Gastroesophageal sphincter (tissue), 4 donors: ENCODE data around the gene CSH2. TPM values are rescaled to one million over a fixed set of nuclear protein-coding genes. Genes with fewer than 3 reads are reported as not detected.
"Not testable (repeated sequence)": the region's sequence is repeated elsewhere in the genome, so short reads cannot be mapped to it uniquely, and the experiment has no call there.

ENCODE experiments used
- ATAC-seq: fragments of 150-250 bp; one replicate; pipeline ENCODE4 v1.9.1; 2016; ENCODE audit warnings: mild to moderate bottlenecking, moderate library complexity
- H3K27ac ChIP-seq, 4 donors: fragments of 200-600 bp; sonication (generic) in 3 of 4; 1 replicate in 3 of 4; 2 replicates in 1 of 4; pipeline ENCODE4 v1.5.1; 2016 to 2019
- H3K27me3 ChIP-seq: fragments of 200-600 bp; sonication (generic); one replicate; pipeline ENCODE4 v1.5.1; 2019
- H3K36me3 ChIP-seq, 2 donors: fragments of 200-600 bp; sonication (generic); one replicate each; pipeline ENCODE4 v1.5.1; 2019; ENCODE audit warnings: control low read depth in 1 of 2
- H3K4me1 ChIP-seq, 3 donors: fragments of 200-600 bp; sonication (generic); 1 replicate in 2 of 3; 2 replicates in 1 of 3; pipeline ENCODE4 v1.5.1; 2016 to 2019; ENCODE audit warnings: control low read depth in 2 of 3
- H3K4me3 ChIP-seq, 2 donors: fragments of 200-600 bp; sonication (generic); one replicate each; pipeline ENCODE4 v1.5.1; 2019; ENCODE audit warnings: mild to moderate bottlenecking in 1 of 2, moderate library complexity in 1 of 2
- H3K9me3 ChIP-seq, 3 donors: fragments of 200-600 bp; sonication (generic); one replicate each; pipeline ENCODE4 v1.5.1; 2017 to 2019; ENCODE audit warnings: control low read depth in 2 of 3
- EP300 ChIP-seq: sonication (generic); formaldehyde crosslinking; IDR thresholded peaks from one replicate; pipeline ENCODE4 v1.6.1; 2017; ENCODE audit warnings: antibody characterized with exemption, mild to moderate bottlenecking
- POLR2A ChIP-seq, 2 donors: fragments of 450-650 bp; IDR thresholded peaks; one replicate each; pipeline ENCODE4 v1.6.1; 2017; ENCODE audit warnings: antibody characterized with exemption in 2 of 2, mild to moderate bottlenecking in 2 of 2, moderate library complexity in 1 of 2
- POLR2AphosphoS5 ChIP-seq: sonication (generic); formaldehyde crosslinking; IDR thresholded peaks from one replicate; pipeline ENCODE4 v1.6.1; 2017; ENCODE audit warnings: antibody characterized with exemption
- WGBS, 2 donors: methylation state at CpG; one replicate each; pipeline ENCODE4 v1.1.5; 2018; ENCODE audit warnings: low coverage in 1 of 2; 5-methylcytosine and 5-hydroxymethylcytosine counted together
- total RNA-seq, 4 donors: library from RNA; depleted of rRNA; stranded (reverse); fragments of >200 nt; gene quantifications; one replicate each; pipeline ENCODE4 v1.1.0, GENCODE V29; 2016
- TF ChIP-seq, protein P1 (sequence below), 4 experiments: fragments of 200-600 bp in 2 of 4; fragments of 450-650 bp in 2 of 4; sonication (generic) in 1 of 4; IDR thresholded peaks; one replicate each; pipeline ENCODE4 v1.5.1; 2017 to 2019; ENCODE audit warnings: antibody characterized with exemption in 4 of 4, mild to moderate bottlenecking in 2 of 4, moderate library complexity in 2 of 4

The CSH2 gene
- total RNA-seq, 4 donors from 2014 or later, result 0.23 TPM; not detected in 3

DNA sequence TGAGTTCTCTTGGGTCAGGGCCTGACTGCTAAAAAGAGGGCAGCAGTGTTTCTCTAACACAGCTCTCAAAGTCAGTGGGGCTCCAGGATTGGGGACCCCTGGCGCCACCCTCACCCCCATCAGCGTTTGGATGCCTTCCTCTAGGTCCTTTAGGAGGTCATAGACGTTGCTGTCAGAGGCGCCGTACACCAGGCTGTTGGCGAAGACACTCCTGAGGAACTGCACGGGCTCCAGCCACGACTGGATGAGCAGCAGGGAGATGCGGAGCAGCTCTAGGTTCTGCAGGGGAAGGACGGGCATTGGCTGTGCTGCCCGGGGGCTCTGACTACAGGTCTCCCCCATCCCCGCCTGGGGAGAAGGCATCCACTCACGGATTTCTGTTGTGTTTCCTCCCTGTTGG lies 44.2 kb upstream of the CSH2 start:
- H3K4me3 ChIP-seq, result no peak overlapping the region
- H3K36me3 ChIP-seq, result no peaks in the 10 kb centered on the region
- no peak for TF ChIP-seq POLR2A (IDR thresholded peaks at IDR 0.05)
- no peak for TF ChIP-seq EP300
- TF ChIP-seq, protein P1, sequence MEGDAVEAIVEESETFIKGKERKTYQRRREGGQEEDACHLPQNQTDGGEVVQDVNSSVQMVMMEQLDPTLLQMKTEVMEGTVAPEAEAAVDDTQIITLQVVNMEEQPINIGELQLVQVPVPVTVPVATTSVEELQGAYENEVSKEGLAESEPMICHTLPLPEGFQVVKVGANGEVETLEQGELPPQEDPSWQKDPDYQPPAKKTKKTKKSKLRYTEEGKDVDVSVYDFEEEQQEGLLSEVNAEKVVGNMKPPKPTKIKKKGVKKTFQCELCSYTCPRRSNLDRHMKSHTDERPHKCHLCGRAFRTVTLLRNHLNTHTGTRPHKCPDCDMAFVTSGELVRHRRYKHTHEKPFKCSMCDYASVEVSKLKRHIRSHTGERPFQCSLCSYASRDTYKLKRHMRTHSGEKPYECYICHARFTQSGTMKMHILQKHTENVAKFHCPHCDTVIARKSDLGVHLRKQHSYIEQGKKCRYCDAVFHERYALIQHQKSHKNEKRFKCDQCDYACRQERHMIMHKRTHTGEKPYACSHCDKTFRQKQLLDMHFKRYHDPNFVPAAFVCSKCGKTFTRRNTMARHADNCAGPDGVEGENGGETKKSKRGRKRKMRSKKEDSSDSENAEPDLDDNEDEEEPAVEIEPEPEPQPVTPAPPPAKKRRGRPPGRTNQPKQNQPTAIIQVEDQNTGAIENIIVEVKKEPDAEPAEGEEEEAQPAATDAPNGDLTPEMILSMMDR (IDR thresholded peaks at IDR 0.05), result no peak
- TF ChIP-seq POLR2AphosphoS5, result no peak
- H3K27ac ChIP-seq, result no peak overlapping the region
- WGBS, 2 donors, result 81 to 90% methylated on average over 2 to 3 of the region's 13 CpGs
- H3K27me3 ChIP-seq, result peaks cover 20% of the 10 kb centered on the region
- H3K9me3 ChIP-seq, result no peaks in the 10 kb centered on the region
- H3K4me1 ChIP-seq, result peaks cover 0 to 7% (median 0%) of the 10 kb centered on the region in 3 donors
- no peak for ATAC-seq

DNA sequence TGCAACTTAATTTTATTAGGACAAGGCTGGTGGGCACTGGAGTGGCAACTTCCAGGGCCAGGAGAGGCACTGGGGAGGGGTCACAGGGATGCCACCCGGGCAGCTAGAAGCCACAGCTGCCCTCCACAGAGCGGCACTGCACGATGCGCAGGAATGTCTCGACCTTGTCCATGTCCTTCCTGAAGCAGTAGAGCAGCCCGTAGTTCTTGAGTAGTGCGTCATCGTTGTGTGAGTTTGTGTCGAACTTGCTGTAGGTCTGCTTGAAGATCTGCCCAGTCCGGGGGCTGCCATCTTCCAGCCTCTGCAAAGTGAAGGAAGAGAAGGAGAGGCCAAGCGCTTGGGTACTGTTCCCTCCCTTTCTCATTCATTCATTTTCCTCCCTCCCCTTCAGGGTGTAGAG lies 43.7 kb upstream of the CSH2 start:
- H3K27me3 ChIP-seq, result peaks cover 20% of the 10 kb centered on the region
- ATAC-seq, H3K9me3 ChIP-seq, H3K4me1 ChIP-seq, H3K4me3 ChIP-seq, H3K36me3 ChIP-seq, H3K27ac ChIP-seq: not testable (repeated sequence)
- WGBS, 2 donors, result 80 to 83% methylated on average over 3 to 6 of the region's 11 CpGs

DNA sequence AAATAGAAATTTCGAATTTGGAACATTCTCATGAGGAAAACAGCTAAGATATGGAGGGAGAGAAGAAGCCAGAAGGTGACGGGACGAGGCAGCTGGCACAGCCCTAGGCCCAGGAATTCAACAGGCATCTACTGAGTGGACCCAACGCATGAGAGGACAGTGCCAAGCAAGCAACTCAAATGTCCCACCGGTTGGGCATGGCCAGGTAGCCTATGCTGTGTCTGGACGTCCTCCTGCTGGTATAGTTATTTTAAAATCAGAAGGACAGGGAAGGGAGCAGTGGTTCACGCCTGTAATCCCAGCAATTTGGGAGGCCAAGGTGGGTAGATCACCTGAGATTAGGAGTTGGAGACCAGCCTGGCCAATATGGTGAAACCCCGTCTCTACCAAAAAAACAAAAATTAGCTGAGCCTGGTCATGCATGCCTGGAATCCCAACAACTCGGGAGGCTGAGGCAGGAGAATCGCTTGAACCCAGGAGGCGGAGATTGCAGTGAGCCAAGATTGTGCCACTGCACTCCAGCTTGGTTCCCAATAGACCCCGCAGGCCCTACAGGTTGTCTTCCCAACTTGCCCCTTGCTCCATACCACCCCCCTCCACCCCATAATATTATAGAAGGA lies 43.2 kb upstream of the CSH2 start:
- no peak for ATAC-seq
- H3K27ac ChIP-seq, result no peak overlapping the region
- H3K4me1 ChIP-seq, result peaks cover 0 to 7% (median 0%) of the 10 kb centered on the region in 3 donors
- H3K9me3 ChIP-seq, result no peaks in the 10 kb centered on the region
- peaks cover 24% of the 10 kb centered on the region for H3K27me3 ChIP-seq
- WGBS, 2 donors, result 77 to 89% methylated on average over 3 to 10 of the region's 12 CpGs
- no peaks in the 10 kb centered on the region for H3K36me3 ChIP-seq
- TF ChIP-seq POLR2AphosphoS5, result no peak
- no peak for TF ChIP-seq POLR2A (IDR thresholded peaks at IDR 0.05)
- no peak overlapping the region for H3K4me3 ChIP-seq

DNA sequence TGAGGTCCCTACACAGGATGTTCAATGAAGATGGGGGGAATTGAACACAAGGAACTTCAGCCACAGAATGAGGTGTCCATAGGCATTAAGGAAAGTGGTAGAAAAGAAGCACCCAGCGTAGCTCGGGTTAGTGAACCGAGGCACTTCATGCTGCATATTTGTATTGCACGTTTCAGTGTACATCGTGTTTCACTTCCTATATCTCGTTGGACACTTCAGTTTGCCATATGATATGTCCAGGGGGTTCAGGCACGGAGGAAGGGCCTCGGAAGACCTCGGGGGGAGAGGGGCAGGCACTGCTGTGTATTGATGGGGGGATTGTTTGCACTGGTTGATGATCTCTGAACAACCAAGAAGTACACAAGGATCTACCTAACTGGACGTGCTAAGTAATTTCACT lies 42.3 kb upstream of the CSH2 start:
- H3K27ac ChIP-seq, H3K4me1 ChIP-seq, ATAC-seq, H3K36me3 ChIP-seq, H3K4me3 ChIP-seq, H3K9me3 ChIP-seq: not testable (repeated sequence)
- WGBS, 2 donors, result 67 to 81% methylated on average over 10 of the region's 10 CpGs
- H3K27me3 ChIP-seq, result peaks cover 33% of the 10 kb centered on the region

DNA sequence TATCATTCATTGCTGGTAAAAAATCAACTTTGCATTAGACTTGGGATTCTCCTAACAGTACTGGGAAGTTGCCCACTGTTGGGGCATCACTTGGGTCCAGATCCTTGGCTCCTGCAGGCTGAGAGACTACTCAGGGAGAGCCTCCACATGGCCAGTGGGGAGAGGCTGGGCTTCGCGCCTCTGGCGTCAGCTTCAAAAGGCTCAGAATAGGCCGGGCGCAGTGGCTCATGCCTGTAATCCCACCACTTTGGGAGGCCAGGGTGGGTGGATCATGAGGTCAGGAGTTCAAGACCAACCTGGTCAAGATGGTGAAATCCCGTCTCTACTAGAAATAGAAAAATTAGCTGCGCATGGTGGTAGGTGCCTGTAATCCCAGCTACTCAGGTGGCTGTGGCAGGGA lies 41.0 kb upstream of the CSH2 start:
- WGBS, 2 donors, result 86% methylated on average over 6 of the region's 7 CpGs; no CpG with 5 or more reads in 1 of the 2 donors

DNA sequence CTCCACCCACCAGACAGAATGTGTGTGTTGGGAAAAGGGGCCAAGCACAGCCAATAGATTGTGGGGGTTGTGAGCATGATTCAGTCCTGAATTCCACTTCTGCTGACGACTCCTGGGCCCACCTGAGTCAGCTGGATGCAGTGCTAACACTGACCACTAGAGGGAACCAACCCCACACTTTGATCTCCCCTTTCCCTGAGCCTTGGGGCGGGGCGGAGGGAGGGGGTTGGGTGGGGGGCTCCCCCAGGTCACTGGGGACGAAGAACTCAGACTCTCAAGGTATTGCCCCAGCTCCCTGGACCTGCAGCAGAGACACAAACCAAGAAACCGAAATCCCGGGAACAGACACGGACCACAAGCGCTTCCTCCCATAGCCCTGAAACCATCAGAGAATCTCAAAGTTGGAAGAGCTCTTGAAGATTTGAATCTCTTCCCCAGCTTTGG lies 38.2 kb upstream of the CSH2 start:
- no peaks in the 10 kb centered on the region for H3K36me3 ChIP-seq
- H3K27ac ChIP-seq, result no peak overlapping the region
- TF ChIP-seq, protein P1 (IDR thresholded peaks at IDR 0.05), result peak in 2 of 4 experiments; percentile 85 to 92
- TF ChIP-seq EP300 (no peak), POLR2AphosphoS5 (no peak)
- peaks cover 24% of the 10 kb centered on the region for H3K27me3 ChIP-seq
- 20 to 81% methylated on average over 1 to 4 of the region's 8 CpGs for WGBS, 2 donors
- no peak for ATAC-seq
- H3K4me3 ChIP-seq, result no peak overlapping the region
- H3K4me1 ChIP-seq, result no peaks in the 10 kb centered on the region
- no peaks in the 10 kb centered on the region for H3K9me3 ChIP-seq

More for the DNA sequence above, 41.0 kb upstream of the CSH2 start:
- TF ChIP-seq POLR2AphosphoS5 (no peak), EP300 (no peak), POLR2A (IDR thresholded peaks at IDR 0.05) (no peak)
- TF ChIP-seq, protein P1 (IDR thresholded peaks at IDR 0.05), result no peak
- Histone ChIP-seq H3K9me3 (no peaks in the 10 kb centered on the region), H3K27me3 (peaks cover 43% of the 10 kb centered on the region), H3K27ac (no peak overlapping the region), H3K36me3 (no peaks in the 10 kb centered on the region), H3K4me3 (no peak overlapping the region), H3K4me1 (peaks cover 0 to 5% (median 0%) of the 10 kb centered on the region in 3 donors)
- ATAC-seq, result no peak
